GM12878 (cell line): ENCODE results near the gene GRPEL2. TPM values are rescaled to one million over a fixed set of nuclear protein-coding genes. Genes with fewer than 3 reads are reported as not detected.

ENCODE experiments used
- ATAC-seq: fragments of 200-7000 bp; cut with Tn5 transposase; 3 replicates; pipeline ENCODE4 v1.9.1; 2020; ENCODE audit warnings: mild to moderate bottlenecking, moderate library complexity
- BruUV-seq: library from RNA; stranded (reverse); fragments of 400-500 nt; replicated peaks from 2 replicates; lab custom pipeline; 2021; lab: Mats Ljungman, UMichigan
- CTCF ChIA-PET: fragments of 300-600 bp; sonication (Branson Sonifier 250); formaldehyde crosslinking; extraction: SDS; loops from one replicate; lab custom pipeline; 2021; ENCODE audit warnings: inconsistent platforms; lab: Yijun Ruan, JAX
- POLR2A ChIA-PET: fragments of 350-600 bp; formaldehyde crosslinking; extraction: SDS; loops from one replicate; lab custom pipeline; 2021; ENCODE audit warnings: inconsistent platforms; lab: Charles Lee
- RAD21 ChIA-PET: fragments of 300-600 bp; sonication (Branson Sonifier 250); formaldehyde crosslinking; loops from one replicate; lab custom pipeline; 2023; ENCODE audit warnings: antibody characterized with exemption; ENCODE audit not compliant: unreplicated experiment; lab: Charles Lee
- SMC1A ChIA-PET: fragments of 300-600 bp; sonication (Branson Sonifier 250); formaldehyde crosslinking; loops from one replicate; lab custom pipeline; 2023; ENCODE audit not compliant: unreplicated experiment, uncharacterized antibody; lab: Charles Lee
- DNase-seq: peaks from one replicate; pipeline ENCODE4 v3.0.0-alpha.2; 2011; ENCODE audit warnings: low read depth, low spot score
- FAIRE-seq: peaks from 3 replicates; lab custom pipeline; 2011; peaks lifted over from hg19 to GRCh38; lab: Jason Lieb, UNC
- H2AFZ ChIP-seq: 2 replicates; pipeline ENCODE4 v1.6.0; 2011; ENCODE audit warnings: low read depth, low read length, control low read depth; ENCODE audit not compliant: control insufficient read depth
- H3K27ac ChIP-seq: 2 replicates; pipeline ENCODE4 v1.5.1; 2011; ENCODE audit warnings: control low read depth; ENCODE audit not compliant: control insufficient read depth, insufficient read depth
- H3K27me3 ChIP-seq, 2 experiments: replicated peaks in 1 of 2; 2 replicates each; pipeline versions ENCODE4 v1.6.0 to v1.6.1; 2011; ENCODE audit warnings: low read length in 1 of 2; ENCODE audit not compliant: control insufficient read depth in 2 of 2, insufficient read depth in 2 of 2
- H3K36me3 ChIP-seq, 2 experiments: 2 replicates each; pipeline ENCODE4 v1.5.1; 2011; ENCODE audit warnings: low read length in 1 of 2; ENCODE audit not compliant: control insufficient read depth in 2 of 2, insufficient read depth in 2 of 2
- H3K4me1 ChIP-seq: 2 replicates; pipeline ENCODE4 v1.6.1; 2011; ENCODE audit warnings: mild to moderate bottlenecking, low read length, moderate library complexity, mixed read lengths; ENCODE audit not compliant: control insufficient read depth, insufficient read depth
- H3K4me2 ChIP-seq: 2 replicates; pipeline ENCODE4 v1.6.0; 2011; ENCODE audit warnings: control low read depth; ENCODE audit not compliant: control insufficient read depth, insufficient read depth
- H3K4me3 ChIP-seq: fragments of 200-600 bp; sonication (generic); 2 replicates; pipeline ENCODE4 v1.5.1; 2016
- H3K79me2 ChIP-seq: 2 replicates; pipeline ENCODE4 v1.6.0; 2011; ENCODE audit warnings: low read length; ENCODE audit not compliant: control insufficient read depth, insufficient read depth
- H3K9ac ChIP-seq: 2 replicates; pipeline ENCODE4 v1.8.0; 2011; ENCODE audit warnings: low read length, control low read depth, mixed read lengths; ENCODE audit not compliant: control insufficient read depth, insufficient read depth
- H3K9me3 ChIP-seq: replicated peaks from 3 replicates; pipeline ENCODE4 v1.5.1; 2011; ENCODE audit warnings: mild to moderate bottlenecking, low read length; ENCODE audit not compliant: control insufficient read depth, insufficient read depth
- H4K20me1 ChIP-seq: 2 replicates; pipeline ENCODE4 v1.6.0; 2011; ENCODE audit not compliant: control insufficient read depth, insufficient read depth
- BRCA1 ChIP-seq: IDR thresholded peaks from 2 replicates; pipeline ENCODE4 v1.6.1; 2011; ENCODE audit warnings: low read depth, low read length, improper control_type of control experiment
- E2F4 ChIP-seq: IDR thresholded peaks from 2 replicates; pipeline ENCODE4 v1.6.1; 2012; ENCODE audit warnings: low read depth, low read length, improper control_type of control experiment
- ELK1 ChIP-seq: IDR thresholded peaks from 2 replicates; pipeline ENCODE4 v1.6.1; 2012; ENCODE audit warnings: low read depth, low read length, improper control_type of control experiment
- IRF4 ChIP-seq: IDR thresholded peaks from 2 replicates; pipeline ENCODE4 v1.6.1; 2011; ENCODE audit warnings: low read depth, low read length
- NFXL1 ChIP-seq: fragments of 450-650 bp; IDR thresholded peaks from 2 replicates; pipeline ENCODE4 v1.6.1; 2017; ENCODE audit warnings: antibody characterized with exemption, mild to moderate bottlenecking, borderline replicate concordance
- NKRF ChIP-seq: fragments of 450-650 bp; conservative IDR thresholded peaks from 2 replicates; pipeline ENCODE4 v1.6.1; 2017; ENCODE audit warnings: mild to moderate bottlenecking, moderate library complexity
- NR2C2 ChIP-seq: IDR thresholded peaks from 2 replicates; pipeline ENCODE4 v1.6.1; 2011; ENCODE audit warnings: borderline replicate concordance, low read depth; ENCODE audit not compliant: control insufficient read depth, insufficient read length
- NR2F1 ChIP-seq: fragments of 450-650 bp; conservative IDR thresholded peaks from 2 replicates; pipeline ENCODE4 v1.6.1; 2017; ENCODE audit warnings: mild to moderate bottlenecking
- RB1 ChIP-seq: fragments of 450-650 bp; formaldehyde crosslinking; IDR thresholded peaks from 2 replicates; pipeline ENCODE4 v1.6.1; 2017; ENCODE audit warnings: mild to moderate bottlenecking, borderline replicate concordance
- SMARCA5 ChIP-seq: fragments of 450-650 bp; IDR thresholded peaks from 2 replicates; pipeline ENCODE4 v1.6.1; 2017; ENCODE audit warnings: mild to moderate bottlenecking
- SREBF1 ChIP-seq: IDR thresholded peaks from 2 replicates; pipeline ENCODE4 v1.6.1; 2012; ENCODE audit warnings: mild to moderate bottlenecking, low read length
- TCF12 ChIP-seq: IDR thresholded peaks from 2 replicates; pipeline ENCODE4 v1.6.1; 2011; ENCODE audit warnings: low read depth, mild to moderate bottlenecking, low read length
- YY1 ChIP-seq: IDR thresholded peaks from 2 replicates; pipeline ENCODE4 v1.6.1; 2011; ENCODE audit warnings: low read depth, mild to moderate bottlenecking, low read length
- ZZZ3 ChIP-seq: IDR thresholded peaks from 2 replicates; pipeline ENCODE4 v1.6.1; 2011; ENCODE audit warnings: low read depth; ENCODE audit not compliant: control insufficient read depth, insufficient read length
- WGBS: methylation state at CpG from one replicate; pipeline ENCODE4 v1.1.6; 2016; ENCODE audit warnings: low lambda C conversion rate; ENCODE audit not compliant: insufficient replicate concordance, insufficient coverage; ENCODE audit errors: missing lambda C conversion rate; 5-methylcytosine and 5-hydroxymethylcytosine counted together
- in situ Hi-C: fragments of 300-500 bp; cut with MboI; formaldehyde crosslinking; loops from 9 replicates; pipeline ENCODE4 v1.14.3; 2018; ENCODE audit warnings: mixed read lengths
- intact Hi-C: fragments of 100-400 bp; cut with micrococcal nuclease; formaldehyde crosslinking; loops from one replicate; pipeline ENCODE4 v1.14.2; 2022; ENCODE audit not compliant: unreplicated experiment
- polyA plus RNA-seq, 11 experiments: library from polyadenylated mRNA; depleted of rRNA in 4 of 11; unstranded in 6 of 11; stranded (reverse) in 5 of 11; fragments of >200 nt; fragmentation: Nextera tagmentation in 4 of 11; fragmentation: Illumina TruSeq in 1 of 11; extraction: Ambion mirVana in 4 of 11; extraction: Trizol in 1 of 11; gene quantifications; 1 replicate in 1 of 11; 2 replicates in 10 of 11; pipeline versions ENCODE4 v1.2.1 to v1.2.3, GENCODE V29; 2011 to 2016; ENCODE audit warnings: inconsistent platforms in 2 of 11, missing spikeins in 2 of 11, low read depth in 1 of 11
- total RNA-seq, 4 experiments: library from RNA; depleted of rRNA in 3 of 4; stranded (reverse); fragments of >200 nt in 3 of 4; fragmentation: Illumina TruSeq in 1 of 4; extraction: Trizol in 1 of 4; gene quantifications; 2 replicates each; pipeline versions ENCODE4 v1.2.1 to v1.2.3, GENCODE V29; 2013 to 2021

The GRPEL2 gene
- total and polyA plus RNA-seq, 10 of the 15 experiments (the other 5 are each of a cell fraction or from before 2014, with no cell fraction given): 4.4 to 20.2 (median 14.1) TPM

GRCh38 chr5:149333711-149334443 is 11.4 kb upstream of the GRPEL2 start:
- no peaks in the 10 kb centered on the region for H3K79me2 ChIP-seq
- no peak overlapping the region for H3K4me3 ChIP-seq
- RAD21 ChIA-PET: no interaction called here
- no peaks in the 10 kb centered on the region for H3K36me3 ChIP-seq
- no peak overlapping the region for H3K4me2 ChIP-seq
- no peak overlapping the region for H3K9ac ChIP-seq
- POLR2A ChIA-PET: interaction anchor here (0.5 kb wide), 1 partner anchor 13 kb away, joined by 5 read pairs; no protein-coding TSS in a partner anchor
- no peaks in the 10 kb centered on the region for H3K9me3 ChIP-seq
- intact Hi-C loops: no loop called here
- BruUV-seq: no TSS peak
- SMC1A ChIA-PET: interaction anchor here (0.8 kb wide), 1 partner anchor 48 kb away, joined by 3 read pairs; no protein-coding TSS in a partner anchor
- H4K20me1 ChIP-seq: no peaks in the 10 kb centered on the region
- in situ Hi-C loops: no loop called here
- CTCF ChIA-PET: interaction anchor here (1.3 to 2.8 kb wide), 3 partner anchors 17 to 34 kb away, joined by 5 to 11 read pairs (median 6); no protein-coding TSS in a partner anchor
- FAIRE-seq (no peak), DNase-seq (no peak), ATAC-seq (no peak)
- H3K27me3 ChIP-seq: peaks cover 1 to 2% of the 10 kb centered on the region in 2 experiments; a peak in 2 of 4 replicates
- no peaks in the 10 kb centered on the region for H3K4me1 ChIP-seq
- H3K27ac ChIP-seq: no peak overlapping the region
- H2AFZ ChIP-seq: no peak overlapping the region
- TF ChIP-seq NR2C2 (no peak), SMARCA5 (no peak), BRCA1 (no peak), TCF12 (no peak), IRF4 (no peak)
- TF ChIP-seq, all 136 proteins: peak for 0
- 29% methylated on average over 2 of the region's 2 CpGs for WGBS

GRCh38 chr5:149337736-149338135 is 7.6 kb upstream of the GRPEL2 start:
- H3K4me1 ChIP-seq: no peaks in the 10 kb centered on the region
- ChIA-PET CTCF (interaction anchor here (0.8 kb wide), 1 partner anchor 30 kb away, joined by 3 read pairs; no protein-coding TSS in a partner anchor), RAD21 (no interaction called here), POLR2A (no interaction called here), SMC1A (no interaction called here)
- ATAC-seq (no peak), FAIRE-seq (no peak), DNase-seq (no peak)
- no peaks in the 10 kb centered on the region for H3K36me3 ChIP-seq
- H3K27ac ChIP-seq: no peak overlapping the region
- no peaks in the 10 kb centered on the region for H3K9me3 ChIP-seq
- no peak overlapping the region for H3K4me2 ChIP-seq
- 60% methylated on average over 4 of the region's 4 CpGs for WGBS
- no peak overlapping the region for H3K9ac ChIP-seq
- peaks cover 0 to 2% of the 10 kb centered on the region in 2 experiments; a peak in 2 of 4 replicates for H3K27me3 ChIP-seq
- no peaks in the 10 kb centered on the region for H4K20me1 ChIP-seq
- in situ Hi-C loops: no loop called here
- intact Hi-C loops: no loop called here
- H2AFZ ChIP-seq: no peak overlapping the region
- no TSS peak for BruUV-seq
- no peaks in the 10 kb centered on the region for H3K79me2 ChIP-seq
- H3K4me3 ChIP-seq: no peak overlapping the region
- no peak for TF ChIP-seq ZZZ3
- no peak for TF ChIP-seq ELK1
- no peak for TF ChIP-seq NFXL1
- TF ChIP-seq SREBF1: no peak
- no peak for TF ChIP-seq RB1
- TF ChIP-seq E2F4: no peak
- TF ChIP-seq YY1: no peak
- no peak for TF ChIP-seq NR2F1
- TF ChIP-seq NKRF: no peak
